CD14-positive monocyte (primary cell): ENCODE results near the gene ITGB3. TPM values are rescaled to one million over a fixed set of nuclear protein-coding genes. Genes with fewer than 3 reads are reported as not detected.

Experiments
- DNase-seq, 3 donors: peaks; one replicate each; pipeline ENCODE4 v3.0.0-alpha.2; 2011 to 2022
- H2AFZ ChIP-seq: 2 replicates; pipeline ENCODE4 v1.6.0; 2012; ENCODE audit warnings: mild to moderate bottlenecking, low read depth, low read length, inconsistent platforms; ENCODE audit not compliant: insufficient read depth, poor library complexity, severe bottlenecking
- H3K27ac ChIP-seq, 2 donors: 1 replicate in 1 of 2; 2 replicates in 1 of 2; pipeline ENCODE4 v1.5.1; 2012 to 2013; ENCODE audit warnings: low read length in 2 of 2, control low read depth in 1 of 2, inconsistent platforms in 1 of 2, low read depth in 1 of 2, mild to moderate bottlenecking in 1 of 2
- H3K27me3 ChIP-seq, 2 donors: one replicate each; pipeline versions ENCODE4 v1.6.0 to v1.6.1; 2011 to 2013; ENCODE audit warnings: low read length in 2 of 2; ENCODE audit not compliant: control insufficient read depth in 2 of 2, insufficient read depth in 2 of 2
- H3K36me3 ChIP-seq, 2 donors: replicated peaks in 1 of 2; 1 replicate in 1 of 2; 2 replicates in 1 of 2; pipeline versions ENCODE4 v1.5.1 to v1.6.1; 2012 to 2013; ENCODE audit warnings: low read length in 2 of 2, control low read depth in 1 of 2, inconsistent platforms in 1 of 2, mild to moderate bottlenecking in 1 of 2; ENCODE audit not compliant: insufficient read depth in 2 of 2, control insufficient read depth in 1 of 2
- H3K4me1 ChIP-seq, 2 donors: 1 replicate in 1 of 2; 2 replicates in 1 of 2; pipeline versions ENCODE4 v1.5.1 to v1.6.1; 2012 to 2013; ENCODE audit warnings: low read length in 2 of 2, control low read depth in 1 of 2, inconsistent platforms in 1 of 2, mild to moderate bottlenecking in 1 of 2, moderate library complexity in 1 of 2; ENCODE audit not compliant: insufficient read depth in 2 of 2, control insufficient read depth in 1 of 2
- H3K4me2 ChIP-seq: replicated peaks from 2 replicates; pipeline ENCODE3; 2012; ENCODE audit warnings: low read length, moderate library complexity, mild to moderate bottlenecking; ENCODE audit not compliant: poor library complexity, severe bottlenecking; ENCODE audit errors: extremely low read depth
- H3K4me3 ChIP-seq, 3 experiments: fragments of 200-600 bp in 1 of 3; sonication (generic) in 1 of 3; replicated peaks in 1 of 3; 1 replicate in 2 of 3; 2 replicates in 1 of 3; pipeline ENCODE4 v1.5.1; 2011 to 2013; ENCODE audit warnings: low read length in 3 of 3, mild to moderate bottlenecking in 3 of 3, control low read depth in 2 of 3, low read depth in 2 of 3, inconsistent platforms in 1 of 3, moderate library complexity in 1 of 3
- H3K79me2 ChIP-seq: 2 replicates; pipeline ENCODE4 v1.6.0; 2012; ENCODE audit warnings: mild to moderate bottlenecking, control low read depth, inconsistent platforms, low read length, moderate library complexity; ENCODE audit not compliant: insufficient read depth
- H3K9ac ChIP-seq: 2 replicates; pipeline ENCODE4 v1.6.0; 2017; ENCODE audit warnings: low read length, mild to moderate bottlenecking; ENCODE audit not compliant: insufficient read depth, poor library complexity, severe bottlenecking
- H3K9me3 ChIP-seq, 2 donors: replicated peaks in 1 of 2; 1 replicate in 1 of 2; 2 replicates in 1 of 2; pipeline versions ENCODE4 v1.5.1 to v1.6.1; 2012 to 2013; ENCODE audit warnings: low read length in 2 of 2, control low read depth in 1 of 2; ENCODE audit not compliant: control insufficient read depth in 1 of 2, insufficient read depth in 1 of 2
- H4K20me1 ChIP-seq: 2 replicates; pipeline ENCODE4 v1.6.0; 2012; ENCODE audit warnings: mild to moderate bottlenecking, low read length, control low read depth, moderate library complexity; ENCODE audit not compliant: insufficient read depth
- H3K27ac Mint-ChIP-seq, 7 donors: one replicate each; pipeline ENCODE4 v1.8.0; 2020; ENCODE audit warnings: mild to moderate bottlenecking in 7 of 7, mixed read lengths in 7 of 7, moderate library complexity in 6 of 7, inconsistent platforms in 2 of 7
- H3K27me3 Mint-ChIP-seq, 3 donors: one replicate each; pipeline ENCODE4 v1.8.0; 2021 to 2022; ENCODE audit warnings: low read depth in 3 of 3, mild to moderate bottlenecking in 3 of 3, mixed read lengths in 3 of 3, moderate library complexity in 3 of 3, inconsistent platforms in 1 of 3
- H3K36me3 Mint-ChIP-seq, 2 donors: one replicate each; pipeline ENCODE4 v1.8.0; 2020; ENCODE audit warnings: mixed read lengths in 2 of 2, inconsistent platforms in 1 of 2, mild to moderate bottlenecking in 1 of 2
- H3K4me1 Mint-ChIP-seq: one replicate; pipeline ENCODE4 v1.8.0; 2020; ENCODE audit warnings: mild to moderate bottlenecking, mixed read lengths
- H3K4me3 Mint-ChIP-seq, 2 donors: one replicate each; pipeline ENCODE4 v1.8.0; 2020; ENCODE audit warnings: mild to moderate bottlenecking in 2 of 2, mixed read lengths in 2 of 2, moderate library complexity in 1 of 2
- H3K9me3 Mint-ChIP-seq, 7 donors: one replicate each; pipeline ENCODE4 v1.8.0; 2020 to 2022; ENCODE audit warnings: mixed read lengths in 7 of 7, mild to moderate bottlenecking in 6 of 7, moderate library complexity in 6 of 7, inconsistent platforms in 2 of 7
- CTCF ChIP-seq: fragments of 200-600 bp; IDR thresholded peaks from one replicate; pipeline ENCODE4 v1.8.0; 2022; ENCODE audit warnings: antibody characterized with exemption, mild to moderate bottlenecking
- WGBS: methylation state at CpG from one replicate; pipeline ENCODE4 v1.1.5; 2013; ENCODE audit warnings: missing lambda C conversion rate; ENCODE audit not compliant: insufficient coverage; 5-methylcytosine and 5-hydroxymethylcytosine counted together
- intact Hi-C, 2 donors: fragments of 100-400 bp; cut with micrococcal nuclease; formaldehyde crosslinking; loops; one replicate each; pipeline versions ENCODE4 v1.15.0 to v1.15.1; 2023
- polyA plus RNA-seq, 3 donors: library from polyadenylated mRNA; depleted of rRNA in 1 of 3; unstranded in 2 of 3; stranded (reverse) in 1 of 3; fragments of 300-500 nt in 2 of 3; fragments of >200 nt in 1 of 3; fragmentation: Illumina TruSeq in 2 of 3; gene quantifications; 1 replicate in 2 of 3; 2 replicates in 1 of 3; pipeline ENCODE4 v1.2.3, GENCODE V29; 2012 to 2021

The ITGB3 gene
- polyA plus RNA-seq, 3 donors: 0.01 to 1.6 (median 1.3) TPM

- Histone ChIP-seq H3K4me3 (no peak overlapping the region), H3K4me1 (no peaks in the 10 kb centered on the region), H3K9ac (no peak overlapping the region), H3K36me3 (no peaks in the 10 kb centered on the region), H3K9me3 (no peaks in the 10 kb centered on the region), H3K79me2 (no peaks in the 10 kb centered on the region), H3K27ac (no peak overlapping the region), H3K4me2 (no peak overlapping the region), H4K20me1 (no peaks in the 10 kb centered on the region), H3K27me3 (peaks cover 8 to 10% of the 10 kb centered on the region in 2 donors), H2AFZ (no peak overlapping the region)
- intact Hi-C loops: no loop called here
- Mint-ChIP-seq H3K4me3 (no peak overlapping the region), H3K27ac (peak overlapping the region in 1 of 7 donors; percentile 37), H3K9me3 (peaks cover 0 to 4% (median under 1%) of the 10 kb centered on the region in 7 donors), H3K36me3 (peaks cover 0 to under 1% of the 10 kb centered on the region in 2 donors), H3K27me3 (peaks cover 14 to 25% (median 18%) of the 10 kb centered on the region in 3 donors), H3K4me1 (peaks cover 19% of the 10 kb centered on the region)
- no peak for TF ChIP-seq CTCF
- DNase-seq: no peak
- 89% methylated on average over 5 of the region's 7 CpGs for WGBS
Measured at GRCh38 chr17:47262586-47262985, 9.0 kb downstream of the ITGB3 start.

GRCh38 chr17:47264166-47264565, 10.5 kb downstream of the ITGB3 start:
- Mint-ChIP-seq H3K36me3 (peaks cover 0 to 3% of the 10 kb centered on the region in 2 donors), H3K27ac (no peak overlapping the region)

More at GRCh38 chr17:47264166-47264565, 10.5 kb downstream of the ITGB3 start:
- Histone ChIP-seq H3K4me3 (no peak overlapping the region), H3K9ac (no peak overlapping the region), H4K20me1 (no peaks in the 10 kb centered on the region), H3K4me2 (no peak overlapping the region), H2AFZ (no peak overlapping the region), H3K27me3 (peaks cover 0 to 4% of the 10 kb centered on the region in 2 donors), H3K9me3 (peaks cover 0 to 10% of the 10 kb centered on the region in 2 donors), H3K79me2 (no peaks in the 10 kb centered on the region), H3K27ac (no peak overlapping the region), H3K36me3 (no peaks in the 10 kb centered on the region), H3K4me1 (no peaks in the 10 kb centered on the region)
- Mint-ChIP-seq H3K4me3 (no peak overlapping the region), H3K4me1 (peaks cover 9% of the 10 kb centered on the region), H3K27me3 (peaks cover 4 to 11% (median 7%) of the 10 kb centered on the region in 3 donors), H3K9me3 (peaks cover 0 to 9% (median 6%) of the 10 kb centered on the region in 7 donors)
- no CpG with 5 or more reads among the region's 2 CpGs for WGBS
- DNase-seq: no peak
- TF ChIP-seq CTCF: no peak
- intact Hi-C loops: no loop called here
